Measurements from ENCODE around the gene VIL1. TPM values are rescaled to one million over a fixed set of nuclear protein-coding genes. Genes with fewer than 3 reads are reported as not detected.

The VIL1 gene
- total and polyA plus RNA-seq, 2 of the 13 experiments (the other 11 are each of a cell fraction or from before 2014, with no cell fraction given) = 287 to 301 TPM

DNA sequence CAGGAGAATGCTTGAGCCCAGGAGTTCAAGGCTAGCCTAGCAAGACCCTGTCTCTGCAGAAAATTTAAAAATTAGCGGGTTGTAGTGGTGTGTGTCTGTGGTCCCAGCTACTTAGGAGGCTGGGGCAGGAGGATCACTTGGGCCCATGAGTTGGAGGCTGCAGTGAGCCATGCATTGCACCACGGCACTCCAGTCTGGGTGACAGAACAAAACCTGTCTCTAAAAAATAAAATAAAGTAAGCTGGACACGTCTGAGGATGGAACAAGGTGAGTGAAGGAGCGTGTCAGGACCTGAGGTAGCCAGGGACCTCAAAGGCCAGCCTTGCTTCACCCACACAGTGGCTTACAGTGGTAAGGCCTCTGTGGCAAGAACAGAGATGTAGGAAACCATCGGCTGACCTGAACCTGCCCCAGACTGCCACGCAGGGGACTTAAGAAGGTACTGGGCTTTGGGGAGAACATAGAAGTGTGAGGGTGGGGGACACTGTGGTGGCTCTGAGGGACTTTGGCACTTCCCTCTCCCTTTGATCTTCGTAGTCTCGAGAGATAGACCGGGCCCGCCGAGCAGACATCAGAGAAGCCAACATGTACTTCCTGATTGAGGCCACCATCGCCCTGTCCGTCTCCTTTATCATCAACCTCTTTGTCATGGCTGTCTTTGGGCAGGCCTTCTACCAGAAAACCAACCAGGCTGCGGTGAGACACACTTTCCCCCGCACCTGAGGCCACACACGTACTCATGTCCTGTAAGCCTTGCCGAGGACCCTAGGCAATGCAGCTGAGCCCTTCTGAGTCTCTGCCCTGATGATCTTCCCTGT is 29.4 kb upstream of the VIL1 start (continued):
- TF ChIP-seq SP2 (CRISPR knock-in tag; IDR thresholded peaks at IDR 0.05) = no peak
- TF ChIP-seq KDM5B (CRISPR knock-in tag; IDR thresholded peaks at IDR 0.05; ENCODE audit: borderline replicate concordance) = peak; percentile 64; the same call in 1 of the 2 replicates
- peak; percentile 23; the same call in 1 of the 2 replicates for TF ChIP-seq ZNF331 (CRISPR knock-in tag; IDR thresholded peaks at IDR 0.05)
- peak; percentile 42; the same call in 1 of the 2 replicates for TF ChIP-seq MED1 (CRISPR knock-in tag; IDR thresholded peaks at IDR 0.05)
- TF ChIP-seq SMYD3 (CRISPR knock-in tag; IDR thresholded peaks at IDR 0.05) = no peak
- no peak for TF ChIP-seq ZFP36L1 (CRISPR knock-in tag; IDR thresholded peaks at IDR 0.05)
- TF ChIP-seq PITX1 (CRISPR knock-in tag; IDR thresholded peaks at IDR 0.05) = peak; percentile 53; the same call in 1 of the 2 replicates
- peak; percentile 60 for TF ChIP-seq SP4 (CRISPR knock-in tag; IDR thresholded peaks at IDR 0.05)
- no peak for TF ChIP-seq TEAD3 (CRISPR knock-in tag; optimal IDR thresholded peaks at IDR 0.05; ENCODE audit: borderline replicate concordance)
- peak; percentile 88 for TF ChIP-seq TCF7 (IDR thresholded peaks at IDR 0.05; ENCODE audit: low read depth)
- 0 out of 2 replicates have a peak, but pooled peaks have one; percentile 58 for TF ChIP-seq ZNF33A (CRISPR knock-in tag; IDR thresholded peaks at IDR 0.05; ENCODE audit: borderline replicate concordance)
- no peak for TF ChIP-seq KLF12 (CRISPR knock-in tag; IDR thresholded peaks at IDR 0.05; ENCODE audit: borderline replicate concordance)
- TF ChIP-seq SMAD9 (CRISPR knock-in tag; IDR thresholded peaks at IDR 0.05) = no peak
- TF ChIP-seq ZNF816 (CRISPR knock-in tag; IDR thresholded peaks at IDR 0.05; ENCODE audit: borderline replicate concordance) = peak; percentile 92
- no peak for TF ChIP-seq SETDB1 (CRISPR knock-in tag; IDR thresholded peaks at IDR 0.05; ENCODE audit: borderline replicate concordance)
- peak in 1 of 2 experiments; percentile 60; a peak in 2 of 4 replicates for TF ChIP-seq POLR2A (IDR thresholded peaks at IDR 0.05; ENCODE audit: insufficient read depth in 1 of 2, low read depth in 2 of 2, low read length in 2 of 2)
- peak; percentile 82; the same call in 1 of the 2 replicates for TF ChIP-seq SSRP1 (CRISPR knock-in tag; IDR thresholded peaks at IDR 0.05)
- TF ChIP-seq, protein P1, sequence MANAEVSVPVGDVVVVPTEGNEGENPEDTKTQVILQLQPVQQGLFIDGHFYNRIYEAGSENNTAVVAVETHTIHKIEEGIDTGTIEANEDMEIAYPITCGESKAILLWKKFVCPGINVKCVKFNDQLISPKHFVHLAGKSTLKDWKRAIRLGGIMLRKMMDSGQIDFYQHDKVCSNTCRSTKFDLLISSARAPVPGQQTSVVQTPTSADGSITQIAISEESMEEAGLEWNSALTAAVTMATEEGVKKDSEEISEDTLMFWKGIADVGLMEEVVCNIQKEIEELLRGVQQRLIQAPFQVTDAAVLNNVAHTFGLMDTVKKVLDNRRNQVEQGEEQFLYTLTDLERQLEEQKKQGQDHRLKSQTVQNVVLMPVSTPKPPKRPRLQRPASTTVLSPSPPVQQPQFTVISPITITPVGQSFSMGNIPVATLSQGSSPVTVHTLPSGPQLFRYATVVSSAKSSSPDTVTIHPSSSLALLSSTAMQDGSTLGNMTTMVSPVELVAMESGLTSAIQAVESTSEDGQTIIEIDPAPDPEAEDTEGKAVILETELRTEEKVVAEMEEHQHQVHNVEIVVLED (CRISPR knock-in tag; IDR thresholded peaks at IDR 0.05; ENCODE audit: borderline replicate concordance) = peak; percentile 31; the same call in 1 of the 2 replicates
- TF ChIP-seq POLR2AphosphoS2 (IDR thresholded peaks at IDR 0.05; ENCODE audit: low read depth, low read length) = no peak
- TF ChIP-seq, protein P2, sequence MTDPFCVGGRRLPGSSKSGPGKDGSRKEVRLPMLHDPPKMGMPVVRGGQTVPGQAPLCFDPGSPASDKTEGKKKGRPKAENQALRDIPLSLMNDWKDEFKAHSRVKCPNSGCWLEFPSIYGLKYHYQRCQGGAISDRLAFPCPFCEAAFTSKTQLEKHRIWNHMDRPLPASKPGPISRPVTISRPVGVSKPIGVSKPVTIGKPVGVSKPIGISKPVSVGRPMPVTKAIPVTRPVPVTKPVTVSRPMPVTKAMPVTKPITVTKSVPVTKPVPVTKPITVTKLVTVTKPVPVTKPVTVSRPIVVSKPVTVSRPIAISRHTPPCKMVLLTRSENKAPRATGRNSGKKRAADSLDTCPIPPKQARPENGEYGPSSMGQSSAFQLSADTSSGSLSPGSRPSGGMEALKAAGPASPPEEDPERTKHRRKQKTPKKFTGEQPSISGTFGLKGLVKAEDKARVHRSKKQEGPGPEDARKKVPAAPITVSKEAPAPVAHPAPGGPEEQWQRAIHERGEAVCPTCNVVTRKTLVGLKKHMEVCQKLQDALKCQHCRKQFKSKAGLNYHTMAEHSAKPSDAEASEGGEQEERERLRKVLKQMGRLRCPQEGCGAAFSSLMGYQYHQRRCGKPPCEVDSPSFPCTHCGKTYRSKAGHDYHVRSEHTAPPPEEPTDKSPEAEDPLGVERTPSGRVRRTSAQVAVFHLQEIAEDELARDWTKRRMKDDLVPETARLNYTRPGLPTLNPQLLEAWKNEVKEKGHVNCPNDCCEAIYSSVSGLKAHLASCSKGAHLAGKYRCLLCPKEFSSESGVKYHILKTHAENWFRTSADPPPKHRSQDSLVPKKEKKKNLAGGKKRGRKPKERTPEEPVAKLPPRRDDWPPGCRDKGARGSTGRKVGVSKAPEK (CRISPR knock-in tag; IDR thresholded peaks at IDR 0.05; ENCODE audit: borderline replicate concordance) = 0 out of 2 replicates have a peak, but pooled peaks have one; percentile 29
- TF ChIP-seq, protein P3, sequence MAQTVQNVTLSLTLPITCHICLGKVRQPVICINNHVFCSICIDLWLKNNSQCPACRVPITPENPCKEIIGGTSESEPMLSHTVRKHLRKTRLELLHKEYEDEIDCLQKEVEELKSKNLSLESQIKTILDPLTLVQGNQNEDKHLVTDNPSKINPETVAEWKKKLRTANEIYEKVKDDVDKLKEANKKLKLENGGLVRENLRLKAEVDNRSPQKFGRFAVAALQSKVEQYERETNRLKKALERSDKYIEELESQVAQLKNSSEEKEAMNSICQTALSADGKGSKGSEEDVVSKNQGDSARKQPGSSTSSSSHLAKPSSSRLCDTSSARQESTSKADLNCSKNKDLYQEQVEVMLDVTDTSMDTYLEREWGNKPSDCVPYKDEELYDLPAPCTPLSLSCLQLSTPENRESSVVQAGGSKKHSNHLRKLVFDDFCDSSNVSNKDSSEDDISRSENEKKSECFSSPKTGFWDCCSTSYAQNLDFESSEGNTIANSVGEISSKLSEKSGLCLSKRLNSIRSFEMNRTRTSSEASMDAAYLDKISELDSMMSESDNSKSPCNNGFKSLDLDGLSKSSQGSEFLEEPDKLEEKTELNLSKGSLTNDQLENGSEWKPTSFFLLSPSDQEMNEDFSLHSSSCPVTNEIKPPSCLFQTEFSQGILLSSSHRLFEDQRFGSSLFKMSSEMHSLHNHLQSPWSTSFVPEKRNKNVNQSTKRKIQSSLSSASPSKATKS (CRISPR knock-in tag; IDR thresholded peaks at IDR 0.05) = no peak
- TF ChIP-seq ZC3H13 (CRISPR knock-in tag; IDR thresholded peaks at IDR 0.05) = no peak

Measured in HepG2 (cell line).